Cardiac septum (tissue), 1 donor: ENCODE data around the gene BBS9. TPM values are rescaled to one million over a fixed set of nuclear protein-coding genes. Genes with fewer than 3 reads are reported as not detected.

Source experiments
- DNase-seq: peaks from one replicate; pipeline ENCODE4 v3.0.0-alpha.2; 2020; ENCODE audit warnings: low spot score
- intact Hi-C: fragments of 100-400 bp; cut with DNase I; formaldehyde crosslinking; loops from one replicate; pipeline ENCODE4 v1.14.0; 2022
- total RNA-seq: library from RNA; stranded (reverse); fragmentation: NEBNext Ultra II Directional; extraction: Animal tissue kit (Norgen Biotek cat#: 25700); gene quantifications from one replicate; pipeline ENCODE4 v1.2.1, GENCODE V29; 2021
- donor health status: DM: no; HTN: no; CAD: no.

Gene BBS9
- total RNA-seq, 1 donor from 2014 or later: 8.7 TPM

DNA sequence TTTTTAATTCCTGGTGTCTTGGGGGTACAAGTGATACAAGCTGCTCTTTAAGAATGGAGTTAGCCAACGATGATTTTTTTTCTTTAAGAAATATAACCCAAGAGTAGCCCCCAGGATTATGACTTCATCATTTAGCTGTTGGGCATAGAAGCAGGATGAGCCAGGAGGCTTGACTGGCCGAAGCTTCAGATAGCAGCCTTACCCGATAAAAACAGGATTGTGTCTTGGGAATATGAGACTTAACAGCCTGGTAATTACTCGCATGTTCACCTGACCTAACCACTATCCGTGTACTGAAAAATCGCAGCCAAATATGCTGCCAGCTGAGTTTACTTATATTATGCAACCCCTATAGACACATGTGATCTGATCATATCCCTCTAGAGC lies 430.0 kb downstream of the BBS9 start:
- intact Hi-C loops: no loop called here
- DNase-seq: no peak

DNA sequence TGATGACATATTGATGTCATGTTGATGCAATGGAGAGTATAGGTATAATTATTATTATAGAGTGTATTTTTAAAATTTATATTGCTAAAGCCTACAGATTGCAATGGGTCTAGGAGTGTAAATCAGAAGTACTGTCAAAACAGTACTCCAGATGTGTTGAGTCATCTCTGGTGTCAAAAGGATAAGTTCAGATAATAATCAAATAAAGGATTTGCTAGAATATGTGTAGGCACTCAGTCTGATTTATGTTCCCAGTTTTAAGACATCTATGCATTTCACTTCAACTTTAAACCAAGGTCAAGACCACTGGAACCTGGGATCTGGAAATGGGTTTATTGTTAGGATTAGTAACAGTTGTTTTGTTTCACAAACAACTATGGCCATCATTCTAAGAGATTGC lies 433.6 kb downstream of the BBS9 start:
- no peak for DNase-seq
- intact Hi-C loops: no loop called here

DNA sequence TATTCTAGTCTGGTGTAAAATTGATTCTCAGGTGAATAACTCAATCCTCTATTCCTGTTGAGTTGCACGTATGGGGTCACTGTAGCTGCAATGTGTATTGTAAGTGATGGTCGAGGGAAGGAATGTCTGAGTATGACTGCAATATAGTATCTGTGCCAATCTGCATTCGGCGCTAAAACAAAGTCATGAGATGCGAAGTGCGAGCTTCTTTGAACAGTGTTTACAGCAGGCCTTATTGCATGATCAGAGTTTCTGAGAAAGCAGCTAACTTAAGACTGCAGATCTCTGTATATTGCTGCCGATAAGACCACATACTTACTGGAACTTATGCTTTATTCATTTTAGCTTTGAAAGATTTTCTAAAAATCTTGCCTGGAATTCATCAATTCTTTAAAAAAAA lies 434.3 kb downstream of the BBS9 start:
- intact Hi-C loops: no loop called here
- no peak for DNase-seq

DNA sequence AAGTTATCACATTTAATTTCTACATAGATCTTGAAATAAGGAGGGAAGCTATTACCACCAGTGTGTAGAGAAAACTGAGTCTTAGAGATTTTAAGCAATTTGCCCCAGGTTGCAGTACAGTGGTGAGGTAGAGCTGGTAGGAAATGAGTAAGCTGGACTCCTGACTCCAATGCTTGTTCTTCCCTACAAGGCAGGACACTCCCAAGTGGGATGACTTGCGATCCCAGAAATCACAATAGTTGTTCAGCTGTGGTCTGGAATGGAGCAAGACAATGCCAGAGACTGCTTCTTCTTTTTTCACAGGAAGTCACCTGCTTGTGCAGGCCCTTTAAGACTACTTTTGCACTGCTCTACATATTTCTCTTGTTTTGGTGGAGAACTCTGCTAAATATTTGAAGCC lies 448.8 kb downstream of the BBS9 start:
- DNase-seq: no peak
- intact Hi-C loops: no loop called here

DNA sequence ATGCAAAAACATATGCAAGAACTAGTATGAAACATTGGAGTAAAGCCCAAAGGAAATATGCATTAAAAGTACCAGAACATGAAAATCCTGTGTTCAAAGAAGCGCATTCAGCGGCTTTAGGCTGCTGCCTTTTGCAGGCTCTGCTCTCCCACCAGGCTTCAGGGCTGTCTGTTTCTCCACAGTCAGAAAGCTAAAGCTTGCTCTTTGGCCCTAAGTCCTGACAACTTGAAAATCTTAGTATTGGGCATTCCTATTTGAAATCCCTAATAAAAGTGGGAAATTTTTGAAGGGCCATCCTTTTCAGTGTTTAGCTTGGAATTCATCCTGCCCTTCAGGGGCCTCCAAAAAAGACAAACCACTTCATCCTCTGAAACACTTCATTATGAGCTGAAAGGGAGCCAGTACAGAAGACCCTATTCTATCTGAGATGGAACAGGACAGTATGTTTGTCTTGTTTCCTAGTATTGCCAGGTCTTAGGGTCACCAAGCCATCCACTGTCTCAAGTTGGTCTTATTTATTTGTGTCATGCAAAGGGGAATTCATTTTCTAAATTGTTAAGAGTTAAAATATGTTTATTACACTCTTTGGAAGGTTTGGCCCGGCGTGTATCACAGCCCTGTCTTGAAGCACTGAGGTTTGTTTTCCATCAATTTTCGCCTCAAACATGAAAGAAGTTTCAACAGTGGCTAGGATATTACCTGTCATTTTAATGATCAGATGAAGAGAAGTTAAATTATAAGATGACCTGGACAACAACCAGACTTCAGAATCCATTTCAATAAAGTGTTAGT lies 449.7 kb downstream of the BBS9 start:
- no peak for DNase-seq
- intact Hi-C loops: no loop called here

DNA sequence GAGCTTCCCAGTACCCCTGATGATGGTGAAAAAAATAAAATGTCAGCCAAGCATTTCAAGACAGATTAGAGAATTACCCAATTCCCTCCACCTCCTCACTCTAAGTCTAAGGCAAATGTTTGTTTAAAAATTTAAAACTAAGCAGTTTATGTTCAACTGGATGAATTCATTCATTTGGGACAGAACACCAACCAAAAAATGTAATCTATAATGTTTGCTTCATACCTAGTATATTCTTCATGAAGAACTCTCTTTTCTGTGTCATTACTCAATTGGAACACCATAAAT lies 450.3 kb downstream of the BBS9 start:
- intact Hi-C loops: no loop called here
- DNase-seq: no peak

DNA sequence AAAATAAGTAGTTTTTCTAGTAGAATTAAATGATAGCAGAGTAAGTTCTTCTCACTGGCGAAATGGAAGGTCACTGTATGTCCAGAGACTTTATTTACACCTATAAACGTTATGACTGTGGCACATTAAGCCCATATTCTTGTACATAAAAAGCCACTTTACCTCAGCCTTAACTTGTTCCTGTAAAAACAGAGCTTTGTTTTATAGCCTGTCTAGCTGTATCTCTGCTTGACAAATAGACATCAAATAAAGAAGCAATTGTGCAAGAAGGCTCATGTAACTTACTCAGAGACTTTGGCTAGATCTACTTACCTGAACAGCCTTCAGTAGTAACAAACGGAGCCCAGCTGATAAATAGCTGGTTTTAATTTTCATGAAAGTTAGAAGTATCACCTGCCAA lies 451.9 kb downstream of the BBS9 start:
- no peak for DNase-seq
- intact Hi-C loops: no loop called here

DNA sequence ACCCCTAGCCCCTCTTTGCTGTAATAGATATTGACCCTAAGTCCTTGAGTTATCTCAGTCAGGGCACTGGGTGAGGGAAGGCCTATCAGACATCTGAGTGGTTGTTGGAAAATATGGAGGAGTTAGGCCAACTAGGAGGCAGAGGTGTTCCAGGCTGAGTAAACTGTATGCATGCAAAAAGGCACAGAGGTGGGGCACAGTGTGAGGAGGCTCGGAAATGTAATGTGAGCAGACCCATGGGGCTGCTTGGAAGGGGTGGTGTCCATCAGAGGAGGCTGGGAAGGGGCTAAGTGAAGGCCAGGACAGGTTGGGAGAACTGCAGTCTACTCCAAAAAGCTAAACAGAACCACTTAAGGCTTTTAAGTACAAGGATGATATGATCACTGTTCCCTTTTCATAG lies 452.7 kb downstream of the BBS9 start:
- intact Hi-C loops: no loop called here
- DNase-seq: no peak

DNA sequence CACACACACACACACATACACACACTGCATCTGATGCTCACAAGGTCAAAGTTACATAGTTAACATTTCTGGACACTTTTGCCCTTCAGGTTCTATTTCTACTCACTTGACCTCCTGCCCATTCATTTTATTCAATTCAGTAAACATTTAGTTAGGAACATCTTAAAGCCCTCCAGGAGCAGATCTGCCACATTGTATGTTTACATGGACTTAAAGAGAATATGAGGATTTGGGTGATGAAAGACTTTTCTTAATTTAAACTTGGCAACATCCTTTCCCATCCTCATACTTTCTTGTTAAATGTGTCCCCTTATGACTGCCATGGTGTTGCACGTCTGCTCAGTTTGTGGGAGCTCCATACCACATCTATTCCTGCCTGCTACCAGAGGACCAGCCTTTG lies 453.2 kb downstream of the BBS9 start:
- DNase-seq: no peak
- intact Hi-C loops: no loop called here

DNA sequence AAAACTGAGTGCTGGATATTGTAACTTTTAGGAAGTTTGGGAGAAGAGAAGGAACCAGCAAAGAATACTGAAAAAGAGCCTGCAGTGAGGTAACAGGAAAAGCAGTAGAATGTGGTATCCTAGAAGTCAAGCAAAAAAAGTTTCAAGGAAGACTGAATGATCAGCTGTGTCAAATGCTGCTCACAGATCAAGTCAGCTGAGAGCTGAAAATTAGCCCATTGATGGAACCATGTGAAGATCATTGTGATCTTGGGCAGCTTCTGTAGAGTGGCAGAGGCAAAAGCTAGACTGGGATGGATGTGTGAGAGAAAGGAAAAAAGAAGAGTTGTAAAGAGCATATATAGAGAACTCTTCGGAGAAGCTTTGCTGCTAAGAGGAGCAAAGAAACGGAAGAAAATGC lies 460.5 kb downstream of the BBS9 start:
- no peak for DNase-seq

DNA sequence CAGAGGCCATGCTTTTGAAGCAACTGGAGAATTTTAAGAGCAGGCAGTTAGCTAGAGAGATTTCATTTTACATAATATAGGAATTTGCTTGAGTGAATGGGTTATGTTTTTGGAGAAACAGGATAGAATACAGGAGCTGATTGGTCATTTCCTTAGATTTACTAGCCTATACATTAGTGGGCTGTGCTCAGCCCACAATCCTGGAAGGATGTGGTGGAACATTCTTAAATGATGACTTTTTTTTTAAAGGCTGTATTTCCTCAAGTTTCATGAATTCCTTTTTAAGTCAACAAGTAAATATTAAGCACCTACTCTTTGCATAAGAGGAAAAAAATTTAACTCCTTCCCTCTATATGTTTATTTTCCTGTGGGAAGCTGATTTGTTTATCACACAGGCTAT lies 461.6 kb downstream of the BBS9 start:
- DNase-seq: no peak
- intact Hi-C loops: no loop called here

More for the DNA sequence above, 460.5 kb downstream of the BBS9 start:
- intact Hi-C loops: no loop called here

DNA sequence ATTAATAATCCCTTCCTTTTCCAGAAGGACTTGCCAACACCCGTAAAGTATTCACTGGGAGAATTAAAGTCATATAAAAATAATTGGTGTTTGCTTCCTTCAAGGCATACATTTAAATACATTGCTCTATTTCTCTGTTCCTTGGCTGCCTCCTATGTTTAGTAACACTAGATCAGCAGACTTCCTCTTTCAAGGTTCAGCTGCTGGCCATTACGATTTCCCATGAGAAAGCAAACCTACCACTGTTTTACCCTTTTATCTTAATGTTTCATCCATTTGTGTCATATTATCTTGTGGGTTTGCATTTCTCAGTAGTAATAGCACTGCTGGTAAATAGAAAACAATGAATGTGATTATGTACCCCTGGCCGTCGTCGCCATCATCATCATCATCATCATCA lies 462.1 kb downstream of the BBS9 start:
- DNase-seq: no peak
- intact Hi-C loops: no loop called here

DNA sequence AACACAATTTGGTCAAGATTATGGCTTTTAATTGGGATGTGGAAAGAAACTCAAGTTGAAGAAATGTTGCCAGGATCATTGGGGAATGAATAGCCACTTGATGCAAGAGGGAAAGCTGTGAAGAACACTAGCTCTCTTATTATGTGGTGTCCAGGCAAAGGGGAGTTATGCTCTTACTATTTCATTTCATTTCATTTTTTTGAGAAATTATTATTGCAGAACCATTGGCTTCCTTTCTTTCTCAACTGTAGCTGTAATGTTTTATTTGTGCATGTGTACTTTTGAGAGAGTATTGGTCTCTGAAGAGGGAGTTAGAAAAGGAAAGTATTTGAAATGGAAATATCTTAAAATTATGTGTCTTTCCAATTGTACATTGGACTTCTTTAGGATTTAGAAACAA lies 463.4 kb downstream of the BBS9 start:
- DNase-seq: no peak
- intact Hi-C loops: no loop called here

DNA sequence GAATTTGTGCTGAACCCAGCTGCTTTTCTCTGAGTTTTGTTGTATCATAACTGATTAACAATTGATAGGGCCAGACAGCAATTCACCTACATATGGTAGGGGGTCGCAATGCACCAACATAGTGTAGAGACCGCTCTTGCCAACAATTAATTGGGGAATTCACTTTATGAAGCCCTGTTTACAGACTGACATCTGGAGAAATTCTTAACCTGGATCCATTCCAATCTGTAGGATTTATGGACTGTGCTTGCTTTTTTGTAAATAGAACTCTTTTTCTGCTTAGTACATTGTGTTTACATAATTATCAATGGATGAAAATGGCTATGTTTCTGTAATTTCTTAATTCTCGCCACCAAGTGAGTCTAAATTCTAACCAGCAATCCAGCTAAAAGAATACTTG lies 464.2 kb downstream of the BBS9 start:
- intact Hi-C loops: no loop called here
- no peak for DNase-seq

DNA sequence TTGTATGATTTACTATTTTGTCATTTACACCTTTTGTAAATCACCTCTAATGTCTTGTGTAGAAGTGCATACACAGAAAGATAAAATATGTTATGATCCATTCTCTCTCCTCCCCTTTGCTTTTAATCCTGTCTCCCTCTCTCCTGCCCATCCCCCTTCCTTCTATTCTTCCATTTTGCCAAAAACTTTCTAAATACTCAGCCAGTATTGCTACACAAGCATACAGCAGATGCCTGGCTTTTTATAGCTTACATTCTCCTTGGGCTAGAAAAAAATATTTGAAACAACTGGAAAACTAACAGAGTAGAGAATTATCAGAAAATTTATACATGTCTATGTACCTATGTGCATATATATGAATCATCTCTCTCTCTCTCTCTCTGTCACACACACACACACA lies 467.3 kb downstream of the BBS9 start:
- intact Hi-C loops: no loop called here
- DNase-seq: no peak

DNA sequence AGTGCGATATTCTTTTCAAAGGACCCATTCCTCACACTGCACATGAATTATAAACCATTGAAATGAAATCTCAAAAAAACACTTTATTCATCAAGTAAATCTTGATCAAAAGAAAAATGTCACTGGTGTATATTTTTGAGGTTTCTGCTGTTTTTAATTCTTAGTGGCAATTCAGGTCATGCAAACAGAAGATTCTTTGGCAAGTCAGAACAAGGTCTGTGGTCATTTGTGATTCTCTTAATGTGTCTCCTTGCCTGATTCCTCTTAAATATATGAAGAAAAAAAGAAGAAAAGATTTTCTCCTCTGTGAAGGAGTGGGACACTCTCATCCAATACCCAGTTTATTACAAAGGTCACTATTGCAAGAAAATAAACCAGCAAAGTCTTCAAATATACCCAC lies 467.8 kb downstream of the BBS9 start:
- intact Hi-C loops: no loop called here
- DNase-seq: no peak

DNA sequence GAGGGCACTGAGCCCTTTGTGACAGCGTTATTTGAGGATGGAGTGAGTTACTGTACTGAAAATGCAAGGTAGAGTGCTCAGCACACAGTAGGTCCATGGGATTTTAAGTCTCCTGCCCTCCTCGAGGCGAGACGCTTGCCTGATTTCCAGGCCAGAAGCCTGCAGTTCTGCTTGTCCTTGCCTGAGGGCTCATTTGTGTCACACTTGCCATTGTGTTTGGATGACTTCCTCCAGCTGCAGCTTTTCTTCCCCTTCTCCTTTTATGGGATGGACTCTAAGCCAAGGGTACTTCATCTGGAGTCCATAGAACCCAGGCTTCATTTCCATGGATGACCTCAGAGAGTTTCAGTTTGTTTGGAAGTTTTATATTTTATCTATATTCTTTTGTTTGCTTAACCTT lies 471.7 kb downstream of the BBS9 start:
- DNase-seq: no peak
- intact Hi-C loops: no loop called here

DNA sequence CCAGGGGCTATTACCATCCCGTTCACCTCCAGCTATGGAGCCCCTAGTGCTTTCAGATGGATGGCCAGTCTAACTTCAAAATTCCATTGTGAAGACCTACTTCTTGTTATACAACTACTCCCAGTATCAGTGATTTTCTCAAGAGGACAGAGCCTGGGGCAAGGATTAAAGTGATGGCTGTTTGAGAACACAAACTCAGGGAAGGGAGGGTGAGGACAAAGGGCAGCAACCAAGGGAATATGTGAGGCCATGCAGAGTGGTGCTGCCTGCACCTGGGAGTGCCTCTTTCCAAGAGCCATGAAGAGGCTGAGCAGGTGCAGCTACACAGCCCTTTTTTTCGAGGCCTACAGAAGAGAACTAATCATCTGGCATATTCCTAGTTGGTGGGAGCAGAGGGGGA lies 472.5 kb downstream of the BBS9 start:
- intact Hi-C loops: no loop called here
- DNase-seq: no peak

DNA sequence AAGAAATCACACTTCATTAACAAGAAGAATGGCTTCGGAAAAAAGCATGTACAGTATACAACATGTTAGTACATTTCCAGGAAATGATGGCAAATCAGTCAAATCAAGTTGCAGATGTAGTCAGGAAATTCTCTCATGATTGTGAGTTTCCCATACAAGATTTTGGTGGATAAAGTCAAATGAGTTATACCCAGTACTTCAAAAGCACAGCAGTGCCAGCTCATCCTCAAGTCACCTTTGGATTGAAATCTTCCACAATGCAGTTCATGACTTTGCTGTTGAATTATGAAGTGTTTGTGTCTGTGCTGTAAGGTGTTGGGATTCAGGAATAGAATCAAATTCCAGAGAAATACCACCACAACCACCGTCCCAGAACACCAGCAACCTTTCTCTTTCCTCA lies 474.7 kb downstream of the BBS9 start:
- DNase-seq: no peak
- intact Hi-C loops: no loop called here

DNA sequence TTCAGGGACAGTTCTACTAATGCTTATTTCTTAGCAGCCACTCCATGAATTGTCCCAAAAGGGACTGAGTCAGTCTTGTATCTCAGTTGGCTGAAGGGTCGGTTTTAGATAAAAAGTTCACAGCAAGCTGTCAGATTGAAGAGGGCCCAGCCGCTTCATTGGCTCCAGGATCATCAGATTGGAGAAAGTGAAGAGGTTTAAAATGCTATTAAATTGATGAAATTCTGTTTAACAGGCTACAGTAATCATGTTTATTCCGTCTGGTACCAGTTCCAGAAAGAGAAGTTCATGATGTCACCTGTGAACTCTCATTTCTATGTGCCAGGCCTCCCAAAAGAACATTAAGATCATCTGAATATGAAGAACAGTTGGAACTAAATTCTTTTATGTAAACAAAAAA lies 481.6 kb downstream of the BBS9 start:
- intact Hi-C loops: no loop called here
- no peak for DNase-seq

DNA sequence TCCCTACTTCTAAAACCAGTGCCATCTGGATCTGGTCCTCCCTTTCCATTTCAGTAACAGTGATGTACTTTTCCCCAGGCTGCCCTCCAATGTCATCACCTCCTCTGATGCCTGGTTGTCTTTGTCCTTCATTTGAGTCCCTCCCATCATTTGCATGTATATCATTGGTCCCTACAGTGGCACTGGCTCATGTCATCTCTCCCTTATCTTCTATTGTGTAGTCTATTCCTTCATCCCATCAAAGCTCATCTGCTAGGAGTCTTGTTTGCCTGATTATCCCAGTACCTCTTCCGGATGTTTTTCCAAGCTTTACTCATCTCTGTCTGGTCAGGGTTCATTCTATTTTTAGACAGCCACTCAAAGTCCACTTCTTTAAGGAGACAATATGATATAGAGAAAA lies 483.1 kb downstream of the BBS9 start:
- no peak for DNase-seq
- intact Hi-C loops: no loop called here

DNA sequence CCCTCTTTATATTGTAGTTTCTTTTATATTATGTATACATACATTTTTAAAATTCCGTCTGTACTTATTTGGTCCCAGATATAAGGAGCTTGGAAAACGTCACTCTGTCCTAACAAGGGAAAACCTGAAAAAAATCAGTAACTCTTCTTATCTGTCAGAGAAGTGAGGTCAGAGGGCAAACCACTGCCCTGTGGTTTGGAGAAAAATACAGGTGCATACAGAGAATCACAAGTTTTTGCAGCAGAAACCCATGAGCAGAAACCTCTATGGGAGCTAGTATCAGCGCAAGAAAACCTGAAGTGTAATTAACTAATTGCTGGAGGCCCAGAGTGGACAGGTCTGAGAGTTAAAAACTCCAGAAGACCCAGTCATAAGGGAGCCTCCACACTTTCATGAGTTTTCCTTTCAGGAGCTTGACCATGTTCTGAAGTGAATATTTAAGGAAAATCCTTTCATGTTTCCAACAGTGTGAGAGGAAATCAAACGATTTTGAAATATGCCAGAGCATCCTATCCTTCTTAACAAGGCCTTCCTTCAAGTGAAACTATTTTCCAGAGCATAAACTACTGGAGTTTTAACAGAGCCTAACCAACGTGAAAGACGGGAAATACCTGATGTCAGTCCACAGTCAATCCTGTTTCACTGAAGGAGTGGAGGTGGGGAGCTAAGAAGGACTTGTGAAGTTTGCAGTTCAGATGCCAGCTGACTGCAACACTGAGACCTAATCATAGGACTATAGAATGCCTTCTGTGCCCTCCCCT lies 485.2 kb downstream of the BBS9 start:
- intact Hi-C loops: no loop called here
- DNase-seq: no peak
